CD8-positive, alpha-beta memory T cell (primary cell): Measurements from ENCODE around the gene PDE6A. TPM values are rescaled to one million over a fixed set of nuclear protein-coding genes. Genes with fewer than 3 reads are reported as not detected.

Experiments
- CTCF ChIA-PET: fragments of 350-600 bp; sonication (Branson Sonifier 250); formaldehyde crosslinking; loops from one replicate; lab custom pipeline; 2021; ENCODE audit warnings: antibody characterized with exemption; lab: Charles Lee
- POLR2A ChIA-PET: fragments of 350-600 bp; sonication (Branson Sonifier 250); formaldehyde crosslinking; loops from one replicate; lab custom pipeline; 2021; ENCODE audit warnings: antibody characterized with exemption; lab: Charles Lee
- DNase-seq, 5 donors: peaks; one replicate each; pipeline versions ENCODE4 v3.0.0 to v3.0.0-alpha.2; 2020 to 2022; ENCODE audit warnings: mixed read lengths in 1 of 5
- H3K27ac ChIP-seq: one replicate; pipeline ENCODE4 v1.7.0; 2013; ENCODE audit warnings: low read depth, mild to moderate bottlenecking, low read length, moderate library complexity
- H3K27me3 ChIP-seq: 2 replicates; pipeline ENCODE4 v1.7.0; 2013; ENCODE audit warnings: low read length, mild to moderate bottlenecking; ENCODE audit not compliant: insufficient read depth, poor library complexity, severe bottlenecking
- H3K36me3 ChIP-seq: 2 replicates; pipeline ENCODE4 v1.7.0; 2013; ENCODE audit warnings: mild to moderate bottlenecking, low read length, moderate library complexity; ENCODE audit not compliant: insufficient read depth
- H3K4me1 ChIP-seq: 2 replicates; pipeline ENCODE4 v1.7.0; 2013; ENCODE audit warnings: mild to moderate bottlenecking, low read length, moderate library complexity; ENCODE audit not compliant: insufficient read depth
- H3K4me3 ChIP-seq: 2 replicates; pipeline ENCODE4 v1.7.0; 2013; ENCODE audit warnings: mild to moderate bottlenecking, low read length
- H3K9me3 ChIP-seq: 2 replicates; pipeline ENCODE4 v1.7.0; 2013; ENCODE audit warnings: mild to moderate bottlenecking, low read length
- H3K27ac Mint-ChIP-seq, 8 donors: one replicate each; pipeline ENCODE4 v1.8.0; 2020 to 2021; ENCODE audit warnings: mixed read lengths in 8 of 8, mild to moderate bottlenecking in 6 of 8, inconsistent platforms in 3 of 8, moderate library complexity in 3 of 8
- H3K27me3 Mint-ChIP-seq, 2 donors: one replicate each; pipeline ENCODE4 v1.8.0; 2020 to 2021; ENCODE audit warnings: mixed read lengths in 2 of 2, mild to moderate bottlenecking in 1 of 2, moderate library complexity in 1 of 2
- H3K36me3 Mint-ChIP-seq, 3 donors: one replicate each; pipeline ENCODE4 v1.8.0; 2020 to 2021; ENCODE audit warnings: mixed read lengths in 3 of 3, inconsistent platforms in 1 of 3, mild to moderate bottlenecking in 1 of 3
- H3K4me1 Mint-ChIP-seq, 3 donors: one replicate each; pipeline ENCODE4 v1.8.0; 2020 to 2021; ENCODE audit warnings: mixed read lengths in 3 of 3, inconsistent platforms in 1 of 3, mild to moderate bottlenecking in 1 of 3
- H3K4me3 Mint-ChIP-seq, 7 donors: one replicate each; pipeline ENCODE4 v1.8.0; 2020 to 2021; ENCODE audit warnings: mixed read lengths in 7 of 7, mild to moderate bottlenecking in 6 of 7, moderate library complexity in 4 of 7, inconsistent platforms in 2 of 7
- H3K9me3 Mint-ChIP-seq, 5 donors: one replicate each; pipeline ENCODE4 v1.8.0; 2020 to 2022; ENCODE audit warnings: mixed read lengths in 5 of 5, mild to moderate bottlenecking in 3 of 5, moderate library complexity in 2 of 5, inconsistent platforms in 1 of 5
- polyA plus RNA-seq: library from polyadenylated mRNA; unstranded; fragments of 300-500 nt; fragmentation: Illumina TruSeq; gene quantifications from one replicate; pipeline ENCODE4 v1.2.3, GENCODE V29; 2021
- total RNA-seq, 2 experiments: library from RNA; stranded (reverse); gene quantifications; one replicate each; pipeline ENCODE4 v1.2.3, GENCODE V29; 2021

PDE6A gene
- total RNA-seq, result not detected
- not detected for polyA plus RNA-seq

GRCh38 chr5:149944666-149945065 lies at the start of gene PDE6A:
PDE6A (minus strand) TSS chr5:149944793; CDS start chr5:149944673, 120 bp downstream.
- no peak for DNase-seq
- ChIA-PET POLR2A (no interaction called here), CTCF (no interaction called here)
- Mint-ChIP-seq H3K27me3 (peaks cover 3 to 37% of the 10 kb centered on the region in 2 donors), H3K9me3 (no peaks in the 10 kb centered on the region), H3K4me1 (no peaks in the 10 kb centered on the region), H3K4me3 (no peak within 1 kb of the TSS), H3K27ac (peak within 1 kb of the TSS in 2 of 8 donors; percentile 34 to 82), H3K36me3 (no peaks in the 10 kb centered on the region)
- H3K4me3 ChIP-seq, result no peak within 1 kb of the TSS
- no peaks in the 10 kb centered on the region for H3K4me1 ChIP-seq
- H3K9me3 ChIP-seq, result no peaks in the 10 kb centered on the region
- no peaks in the 10 kb centered on the region for H3K36me3 ChIP-seq
- H3K27ac ChIP-seq, result no peak within 1 kb of the TSS
- no peaks in the 10 kb centered on the region for H3K27me3 ChIP-seq

DNA sequence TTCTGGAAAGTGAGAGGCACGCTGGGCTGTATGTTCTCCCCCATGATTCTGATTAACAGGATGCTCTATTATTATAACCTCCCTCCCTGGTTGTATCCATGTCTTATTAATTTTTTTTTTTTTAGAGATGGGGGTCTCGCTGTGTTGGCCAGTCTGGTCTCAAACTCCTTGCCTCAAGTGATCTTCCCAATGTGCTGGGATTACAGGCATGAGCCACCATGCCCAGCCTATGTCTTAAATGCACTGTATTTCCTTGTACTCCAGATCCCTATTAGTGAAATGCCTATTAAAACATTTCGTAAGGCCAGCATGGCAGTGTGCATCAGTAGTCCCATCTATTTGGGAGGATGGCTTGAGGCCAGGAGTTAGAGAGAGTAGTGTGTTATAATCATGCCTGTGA lies 48.9 kb upstream of the PDE6A start:
- Histone ChIP-seq H3K9me3 (no peaks in the 10 kb centered on the region), H3K27ac (no peak overlapping the region), H3K4me1 (no peaks in the 10 kb centered on the region), H3K27me3 (no peaks in the 10 kb centered on the region), H3K36me3 (no peaks in the 10 kb centered on the region), H3K4me3 (no peak overlapping the region)
- no peak for DNase-seq
- H3K27me3 Mint-ChIP-seq, result no peaks in the 10 kb centered on the region
- H3K4me3 Mint-ChIP-seq, result no peak overlapping the region
- no peaks in the 10 kb centered on the region for H3K9me3 Mint-ChIP-seq
- POLR2A ChIA-PET, result no interaction called here
- peaks cover 0 to 17% (median 9%) of the 10 kb centered on the region in 3 donors for H3K36me3 Mint-ChIP-seq
- CTCF ChIA-PET, result interaction anchor here (1.2 to 5.2 kb wide), 4 partner anchors 31 to 162 kb away, joined by 3 to 69 read pairs (median 4); no protein-coding TSS in a partner anchor
- H3K4me1 Mint-ChIP-seq, result peaks cover 0 to under 1% (median 0%) of the 10 kb centered on the region in 3 donors
- no peak overlapping the region for H3K27ac Mint-ChIP-seq

- H3K9me3 ChIP-seq, result no peaks in the 10 kb centered on the region
- no peaks in the 10 kb centered on the region for H3K27me3 ChIP-seq
- no peak overlapping the region for H3K4me3 ChIP-seq
- Mint-ChIP-seq H3K36me3 (peaks cover 0 to 11% (median 7%) of the 10 kb centered on the region in 3 donors), H3K4me1 (no peaks in the 10 kb centered on the region), H3K4me3 (no peak overlapping the region), H3K27ac (no peak overlapping the region), H3K27me3 (no peaks in the 10 kb centered on the region), H3K9me3 (no peaks in the 10 kb centered on the region)
- H3K4me1 ChIP-seq, result no peaks in the 10 kb centered on the region
- DNase-seq, result peak; percentile 46 to 76 (median 49)
- no peaks in the 10 kb centered on the region for H3K36me3 ChIP-seq
- no peak overlapping the region for H3K27ac ChIP-seq
- ChIA-PET POLR2A (interaction anchor here (1.0 kb wide), 1 partner anchor 350 kb away, joined by 3 read pairs; no protein-coding TSS in a partner anchor), CTCF (interaction anchor here (0.6 to 5.2 kb wide), 20 partner anchors 9 to 353 kb away, joined by 3 to 69 read pairs (median 3); partner anchors contain the start of genes HMGXB3 and TIGD6)
Measured at GRCh38 chr5:149990518-149991376, 46.2 kb upstream of the PDE6A start.

DNA sequence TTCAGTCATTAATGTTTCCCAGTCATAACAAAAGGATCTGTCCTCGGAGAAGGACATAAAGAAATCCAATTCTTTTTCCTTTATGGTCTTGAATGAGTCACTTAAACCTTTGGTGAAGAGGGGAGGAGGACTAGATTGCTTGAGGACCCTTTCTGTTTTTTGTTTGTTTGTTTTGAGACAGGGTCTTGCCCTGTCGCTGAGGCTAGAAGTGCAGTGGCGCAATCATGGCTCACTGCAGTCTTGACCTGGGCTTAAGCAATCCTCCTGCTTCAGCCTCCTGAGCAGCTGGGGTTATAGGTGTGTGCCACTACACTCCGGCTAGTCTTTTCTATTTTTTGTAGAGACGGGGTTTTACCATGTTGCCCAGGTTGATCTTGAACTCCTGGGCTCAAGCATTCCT lies 43.5 kb upstream of the PDE6A start:
- ChIA-PET POLR2A (no interaction called here), CTCF (interaction anchor here (1.2 kb wide), 1 partner anchor 48 kb away, joined by 3 read pairs; no protein-coding TSS in a partner anchor)
- Mint-ChIP-seq H3K4me1 (no peaks in the 10 kb centered on the region), H3K27ac (no peak overlapping the region), H3K4me3 (no peak overlapping the region), H3K36me3 (peaks cover 0 to 7% (median 5%) of the 10 kb centered on the region in 3 donors), H3K9me3 (no peaks in the 10 kb centered on the region), H3K27me3 (no peaks in the 10 kb centered on the region)
- Histone ChIP-seq H3K36me3 (no peaks in the 10 kb centered on the region), H3K4me3 (no peak overlapping the region), H3K27ac (no peak overlapping the region), H3K9me3 (no peaks in the 10 kb centered on the region), H3K4me1 (no peaks in the 10 kb centered on the region), H3K27me3 (no peaks in the 10 kb centered on the region)
- DNase-seq, result no peak

GRCh38 chr5:149982505-149982904 lies 37.9 kb upstream of the PDE6A start:
- H3K27me3 ChIP-seq, result no peaks in the 10 kb centered on the region
- H3K4me1 Mint-ChIP-seq, result no peaks in the 10 kb centered on the region
- peak overlapping the region in 1 of 8 donors; percentile 54 for H3K27ac Mint-ChIP-seq
- H3K27me3 Mint-ChIP-seq, result no peaks in the 10 kb centered on the region
- H3K4me3 Mint-ChIP-seq, result no peak overlapping the region
- peaks cover 4 to 53% (median 21%) of the 10 kb centered on the region in 3 donors for H3K36me3 Mint-ChIP-seq
- ChIA-PET POLR2A (interaction anchor here (0.6 kb wide), 1 partner anchor 126 kb away, joined by 3 read pairs; no protein-coding TSS in a partner anchor), CTCF (interaction anchor here (0.9 to 1.2 kb wide), 2 partner anchors 8 to 18 kb away, joined by 3 read pairs; partner anchors contain the start of genes HMGXB3 and TIGD6)
- no peak for DNase-seq
- H3K36me3 ChIP-seq, result peaks cover 10% of the 10 kb centered on the region
- H3K9me3 Mint-ChIP-seq, result no peaks in the 10 kb centered on the region
- no peaks in the 10 kb centered on the region for H3K9me3 ChIP-seq
- H3K4me1 ChIP-seq, result no peaks in the 10 kb centered on the region
- H3K4me3 ChIP-seq, result no peak overlapping the region
- H3K27ac ChIP-seq, result no peak overlapping the region

GRCh38 chr5:149981206-149981605 lies 36.6 kb upstream of the PDE6A start:
- H3K4me1 ChIP-seq, result no peaks in the 10 kb centered on the region
- H3K27me3 ChIP-seq, result no peaks in the 10 kb centered on the region
- Mint-ChIP-seq H3K4me3 (no peak overlapping the region), H3K9me3 (no peaks in the 10 kb centered on the region), H3K27ac (peak overlapping the region in 1 of 8 donors; percentile 33), H3K27me3 (no peaks in the 10 kb centered on the region), H3K36me3 (peaks cover 4 to 63% (median 27%) of the 10 kb centered on the region in 3 donors), H3K4me1 (no peaks in the 10 kb centered on the region)
- no peak overlapping the region for H3K4me3 ChIP-seq
- peaks cover 10% of the 10 kb centered on the region for H3K36me3 ChIP-seq
- POLR2A ChIA-PET, result no interaction called here
- CTCF ChIA-PET, result no interaction called here
- no peaks in the 10 kb centered on the region for H3K9me3 ChIP-seq
- DNase-seq, result no peak
- H3K27ac ChIP-seq, result no peak overlapping the region

GRCh38 chr5:149979896-149980295 lies 35.3 kb upstream of the PDE6A start:
- Mint-ChIP-seq H3K27ac (no peak overlapping the region), H3K9me3 (no peaks in the 10 kb centered on the region), H3K27me3 (no peaks in the 10 kb centered on the region), H3K4me1 (no peaks in the 10 kb centered on the region), H3K36me3 (peaks cover 8 to 69% (median 27%) of the 10 kb centered on the region in 3 donors), H3K4me3 (no peak overlapping the region)
- ChIA-PET POLR2A (no interaction called here), CTCF (no interaction called here)
- H3K27ac ChIP-seq, result no peak overlapping the region
- no peaks in the 10 kb centered on the region for H3K27me3 ChIP-seq
- no peak overlapping the region for H3K4me3 ChIP-seq
- H3K36me3 ChIP-seq, result peaks cover 10% of the 10 kb centered on the region
- no peak for DNase-seq
- H3K4me1 ChIP-seq, result no peaks in the 10 kb centered on the region
- H3K9me3 ChIP-seq, result no peaks in the 10 kb centered on the region

DNA sequence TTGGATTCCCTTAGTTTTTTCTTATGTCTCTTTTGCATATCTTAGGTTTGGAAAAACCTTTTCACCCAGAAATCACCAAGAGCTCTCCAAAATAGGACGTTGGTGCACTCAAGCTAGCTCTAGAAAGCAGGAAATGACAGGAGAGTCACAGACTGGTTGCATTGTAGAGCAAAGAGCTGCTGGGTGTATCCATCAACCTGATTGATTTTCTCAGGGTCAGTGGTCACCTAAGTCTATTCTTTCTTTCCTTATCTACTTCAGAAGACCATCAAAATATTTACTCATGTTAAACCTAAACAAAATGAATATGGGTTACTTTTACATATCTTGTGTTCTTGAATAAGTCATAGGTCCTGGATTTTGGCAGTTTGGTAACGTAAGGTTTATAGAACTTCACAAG lies 30.8 kb upstream of the PDE6A start:
- no peaks in the 10 kb centered on the region for H3K27me3 ChIP-seq
- Mint-ChIP-seq H3K4me1 (peaks cover 11 to 13% (median 12%) of the 10 kb centered on the region in 3 donors), H3K9me3 (no peaks in the 10 kb centered on the region), H3K4me3 (no peak overlapping the region), H3K27me3 (no peaks in the 10 kb centered on the region), H3K27ac (peak overlapping the region in 1 of 8 donors; percentile 17), H3K36me3 (peaks cover 7 to 45% (median 21%) of the 10 kb centered on the region in 3 donors)
- ChIA-PET POLR2A (no interaction called here), CTCF (interaction anchor here (2.0 kb wide), 1 partner anchor 16 kb away, joined by 5 read pairs; no protein-coding TSS in a partner anchor)
- no peak overlapping the region for H3K27ac ChIP-seq
- no peaks in the 10 kb centered on the region for H3K9me3 ChIP-seq
- H3K4me3 ChIP-seq, result no peak overlapping the region
- DNase-seq, result no peak
- peaks cover 8% of the 10 kb centered on the region for H3K36me3 ChIP-seq
- no peaks in the 10 kb centered on the region for H3K4me1 ChIP-seq
